ENCODE measurements around the gene AMOTL2. TPM values are rescaled to one million over a fixed set of nuclear protein-coding genes. Genes with fewer than 3 reads are reported as not detected.

The AMOTL2 gene
- total RNA-seq: 3.6 TPM
- polyA plus RNA-seq: 7.3 TPM
- long read RNA-seq, donor 1: 0 reads
- long read RNA-seq, donor 2, full-length matches to known transcripts: 4 of 4 reads
- long read RNA-seq, donor 2, partial matches to known transcripts: 0 of 4 reads
- long read RNA-seq, donor 2, other reads (novel, unspliced or antisense): 0 of 4 reads
- long read RNA-seq, donor 3: 0 reads
- long read RNA-seq, donor 4: 0 reads
- long read RNA-seq, donor 5, full-length matches to known transcripts: 2 of 7 reads
- long read RNA-seq, donor 5, partial matches to known transcripts: 5 of 7 reads
- long read RNA-seq, donor 5, other reads (novel, unspliced or antisense): 0 of 7 reads
- long read RNA-seq, donor 6, full-length matches to known transcripts: 2 of 2 reads
- long read RNA-seq, donor 6, partial matches to known transcripts: 0 of 2 reads
- long read RNA-seq, donor 6, other reads (novel, unspliced or antisense): 0 of 2 reads
- long read RNA-seq, donor 7: 0 reads
- long read RNA-seq, donor 8, full-length matches to known transcripts: 1 of 1 reads
- long read RNA-seq, donor 8, partial matches to known transcripts: 0 of 1 reads
- long read RNA-seq, donor 8, other reads (novel, unspliced or antisense): 0 of 1 reads
- long read RNA-seq, donor 9, full-length matches to known transcripts: 2 of 2 reads
- long read RNA-seq, donor 9, partial matches to known transcripts: 0 of 2 reads
- long read RNA-seq, donor 9, other reads (novel, unspliced or antisense): 0 of 2 reads
- long read RNA-seq, donor 10: 0 reads

DNA sequence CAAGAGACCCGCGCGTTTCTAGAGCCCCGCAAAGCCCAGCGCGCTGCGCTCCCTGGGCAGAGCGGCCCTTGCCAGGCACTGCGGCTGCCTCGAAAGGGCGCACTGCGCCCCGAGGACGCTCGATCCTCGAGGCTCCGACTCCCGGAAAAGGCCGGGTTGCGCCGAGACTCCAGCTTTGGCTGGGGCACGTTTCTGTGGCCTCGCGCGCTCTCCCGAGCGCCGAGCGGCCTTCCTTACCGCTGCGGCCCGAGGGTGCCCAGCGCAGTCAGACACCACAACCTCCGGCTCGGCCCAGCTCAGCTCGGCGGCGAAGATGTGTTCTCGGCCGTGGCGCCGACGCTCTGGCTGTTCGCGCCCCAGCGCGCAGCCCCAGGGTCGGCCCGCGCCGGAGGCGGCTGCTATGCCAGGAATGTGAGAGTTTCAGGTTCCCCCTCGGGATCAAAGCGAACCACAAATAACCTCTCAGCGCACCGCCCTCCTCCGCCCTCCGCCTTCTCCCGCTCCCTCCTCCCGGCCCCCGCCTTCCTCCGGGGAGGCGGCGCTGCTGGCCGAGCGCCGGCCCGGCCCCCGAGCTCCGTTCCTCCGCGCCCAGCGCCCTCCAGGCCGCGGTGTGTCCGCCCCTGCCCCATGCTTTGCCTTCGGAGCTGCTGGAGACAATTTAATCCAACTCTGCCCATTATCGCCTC is at the start of gene AMOTL2:
AMOTL2 (minus strand) TSS at position 343 of the 686 bp plus-strand sequence. CDS start 3,014 bp downstream, outside the sequence.
- peak within 1 kb of the TSS; percentile 76 to 77 for H3K27ac ChIP-seq (ENCODE audit: low read depth in 1 of 2, low read length in 1 of 2)
- H3K36me3 ChIP-seq (ENCODE audit: control insufficient read depth in 2 of 2, insufficient read depth in 2 of 2, low read length in 1 of 2): no peaks in the 10 kb centered on the region
- 1% methylated on average over 78 of the region's 78 CpGs for WGBS
- peak in 3 of 9 donors; percentile 15 to 37 (median 25) for DNase-seq (ENCODE audit: low read depth in 6 of 9, low spot score in 9 of 9)
- H3K9me3 ChIP-seq (ENCODE audit: control insufficient read depth in 2 of 2, insufficient read depth in 1 of 2, low read length in 1 of 2): no peaks in the 10 kb centered on the region
- H3K4me1 ChIP-seq (ENCODE audit: control insufficient read depth in 2 of 2, insufficient read depth in 2 of 2, low read length in 2 of 2): peaks cover 0 to 35% of the 10 kb centered on the region in 2 donors
- peaks cover 38 to 73% of the 10 kb centered on the region in 2 donors for H3K27me3 ChIP-seq (ENCODE audit: control insufficient read depth in 2 of 2, insufficient read depth in 1 of 2, low read length in 1 of 2)
- H3K4me3 ChIP-seq (ENCODE audit: low read length in 2 of 2): peak within 1 kb of the TSS; percentile 34 to 44

DNA sequence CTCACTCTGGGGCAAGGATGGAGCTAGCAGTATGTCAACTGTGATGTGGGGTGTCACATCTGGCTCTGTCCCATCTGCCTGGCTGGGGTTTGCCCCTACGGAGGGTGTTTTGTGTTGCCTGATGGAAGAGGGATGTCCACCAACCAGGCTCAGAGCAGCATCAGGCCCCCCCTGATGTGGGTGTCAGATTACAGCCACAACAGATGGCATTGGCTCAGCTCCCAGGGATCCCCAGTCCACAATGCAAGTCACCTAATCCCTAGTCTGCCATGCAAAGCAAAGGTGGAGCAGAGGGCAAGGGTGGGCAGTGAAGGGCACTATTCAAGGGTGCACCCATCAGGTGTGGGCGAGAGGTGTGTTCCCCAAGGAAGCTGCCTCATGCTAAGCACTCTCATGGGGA is 48.9 kb upstream of the AMOTL2 start:
- H3K27me3 ChIP-seq (ENCODE audit: control insufficient read depth in 2 of 2, insufficient read depth in 1 of 2, low read length in 1 of 2): no peaks in the 10 kb centered on the region
- no peak overlapping the region for H3K4me3 ChIP-seq (ENCODE audit: low read length in 2 of 2)
- 72% methylated on average over 2 of the region's 2 CpGs for WGBS
- DNase-seq (ENCODE audit: low read depth in 6 of 9, low spot score in 9 of 9): no peak
- no peaks in the 10 kb centered on the region for H3K36me3 ChIP-seq (ENCODE audit: control insufficient read depth in 2 of 2, insufficient read depth in 2 of 2, low read length in 1 of 2)
- H3K27ac ChIP-seq (ENCODE audit: low read depth in 1 of 2, low read length in 1 of 2): no peak overlapping the region
- no peaks in the 10 kb centered on the region for H3K4me1 ChIP-seq (ENCODE audit: control insufficient read depth in 2 of 2, insufficient read depth in 2 of 2, low read length in 2 of 2)
- no peaks in the 10 kb centered on the region for H3K9me3 ChIP-seq (ENCODE audit: control insufficient read depth in 2 of 2, insufficient read depth in 1 of 2, low read length in 1 of 2)

DNA sequence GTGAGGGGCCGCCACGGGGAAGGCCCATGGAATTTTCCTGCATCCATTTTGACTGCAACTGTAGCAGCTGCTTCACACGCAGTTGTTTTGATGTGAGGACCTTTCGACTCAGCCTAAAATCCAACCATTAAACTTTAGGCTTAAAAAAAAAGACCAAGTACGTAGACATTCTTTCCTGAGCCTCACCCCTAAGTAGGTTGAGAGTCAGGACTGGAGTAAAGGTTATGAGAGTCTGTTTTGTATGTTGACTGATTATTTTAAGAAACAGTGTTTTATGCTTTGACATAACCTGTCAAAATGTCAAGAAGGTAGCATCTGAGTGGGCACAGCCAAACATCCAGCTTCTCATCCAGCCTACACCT is 45.7 kb upstream of the AMOTL2 start:
- H3K36me3 ChIP-seq (ENCODE audit: control insufficient read depth in 2 of 2, insufficient read depth in 2 of 2, low read length in 1 of 2): no peaks in the 10 kb centered on the region
- H3K4me1 ChIP-seq (ENCODE audit: control insufficient read depth in 2 of 2, insufficient read depth in 2 of 2, low read length in 2 of 2): no peaks in the 10 kb centered on the region
- no peak overlapping the region for H3K4me3 ChIP-seq (ENCODE audit: low read length in 2 of 2)
- no peak overlapping the region for H3K27ac ChIP-seq (ENCODE audit: low read depth in 1 of 2, low read length in 1 of 2)
- no peaks in the 10 kb centered on the region for H3K27me3 ChIP-seq (ENCODE audit: control insufficient read depth in 2 of 2, insufficient read depth in 1 of 2, low read length in 1 of 2)
- H3K9me3 ChIP-seq (ENCODE audit: control insufficient read depth in 2 of 2, insufficient read depth in 1 of 2, low read length in 1 of 2): no peaks in the 10 kb centered on the region
- no peak for DNase-seq (ENCODE audit: low read depth in 6 of 9, low spot score in 9 of 9)
- WGBS: 94% methylated on average over 5 of the region's 5 CpGs

DNA sequence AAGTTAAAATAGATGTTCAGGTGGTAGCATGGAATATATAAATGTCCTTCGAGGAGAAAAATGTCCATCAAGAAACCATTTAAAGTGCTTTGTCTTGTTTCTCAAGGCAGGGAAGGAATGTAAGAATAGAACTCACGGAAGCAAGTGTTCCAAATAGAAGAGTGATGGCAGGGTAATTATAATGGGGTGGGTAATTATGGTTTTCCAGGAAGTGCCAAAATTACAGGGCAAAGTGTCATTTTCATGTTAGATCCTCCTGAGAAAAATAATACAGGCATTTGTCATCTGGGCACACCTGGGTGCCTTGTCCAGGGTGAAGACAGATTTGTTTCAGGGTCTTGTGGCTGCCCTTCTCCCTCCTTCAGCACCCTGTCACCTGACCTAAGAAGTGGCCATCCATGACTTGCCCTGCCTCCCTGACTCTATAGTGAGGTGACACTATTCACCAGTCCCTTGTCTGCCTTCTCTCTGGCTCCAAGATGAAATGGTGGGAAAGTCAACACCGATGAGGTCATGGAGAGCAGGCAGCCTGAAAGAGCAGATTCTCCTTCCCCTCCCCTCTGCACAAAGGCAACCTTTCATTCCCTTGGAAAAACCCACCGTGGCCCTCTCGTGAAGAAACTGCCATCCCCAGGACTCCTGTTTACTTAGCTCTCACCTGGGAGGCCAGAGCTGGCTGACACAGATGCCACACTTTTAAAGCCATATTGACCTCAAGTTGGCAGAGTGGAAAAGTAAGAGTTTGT is 45.1 kb upstream of the AMOTL2 start:
- Histone ChIP-seq H3K4me1 (ENCODE audit: control insufficient read depth in 2 of 2, insufficient read depth in 2 of 2, low read length in 2 of 2) (no peaks in the 10 kb centered on the region), H3K27ac (ENCODE audit: low read depth in 1 of 2, low read length in 1 of 2) (no peak overlapping the region), H3K4me3 (ENCODE audit: low read length in 2 of 2) (no peak overlapping the region), H3K9me3 (ENCODE audit: control insufficient read depth in 2 of 2, insufficient read depth in 1 of 2, low read length in 1 of 2) (no peaks in the 10 kb centered on the region), H3K36me3 (ENCODE audit: control insufficient read depth in 2 of 2, insufficient read depth in 2 of 2, low read length in 1 of 2) (no peaks in the 10 kb centered on the region), H3K27me3 (ENCODE audit: control insufficient read depth in 2 of 2, insufficient read depth in 1 of 2, low read length in 1 of 2) (no peaks in the 10 kb centered on the region)
- no peak for DNase-seq (ENCODE audit: low read depth in 6 of 9, low spot score in 9 of 9)
- 89% methylated on average over 5 of the region's 5 CpGs for WGBS

DNA sequence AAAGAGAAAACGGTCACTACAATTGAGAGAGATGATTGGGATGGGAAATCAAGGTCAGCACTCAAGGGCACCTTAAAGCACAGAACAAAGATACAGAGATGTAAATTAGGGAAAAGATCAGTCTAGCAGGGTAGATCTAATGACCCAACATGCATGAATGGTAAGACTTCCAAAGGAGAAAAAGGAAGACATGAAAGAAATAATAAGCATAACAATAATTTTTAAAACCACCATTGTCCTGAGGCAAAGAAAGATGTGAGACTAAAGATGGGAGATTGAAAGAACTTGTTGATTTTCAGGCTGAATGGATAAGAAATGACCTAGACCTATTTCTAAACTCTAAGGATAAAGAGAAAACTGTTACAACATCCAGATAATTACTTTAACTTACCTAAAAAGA is 34.8 kb upstream of the AMOTL2 start:
- H3K27ac ChIP-seq (ENCODE audit: low read depth in 1 of 2, low read length in 1 of 2): no peak overlapping the region
- H3K36me3 ChIP-seq (ENCODE audit: control insufficient read depth in 2 of 2, insufficient read depth in 2 of 2, low read length in 1 of 2): no peaks in the 10 kb centered on the region
- 90% methylated on average over 1 of the region's 1 CpG for WGBS

DNA sequence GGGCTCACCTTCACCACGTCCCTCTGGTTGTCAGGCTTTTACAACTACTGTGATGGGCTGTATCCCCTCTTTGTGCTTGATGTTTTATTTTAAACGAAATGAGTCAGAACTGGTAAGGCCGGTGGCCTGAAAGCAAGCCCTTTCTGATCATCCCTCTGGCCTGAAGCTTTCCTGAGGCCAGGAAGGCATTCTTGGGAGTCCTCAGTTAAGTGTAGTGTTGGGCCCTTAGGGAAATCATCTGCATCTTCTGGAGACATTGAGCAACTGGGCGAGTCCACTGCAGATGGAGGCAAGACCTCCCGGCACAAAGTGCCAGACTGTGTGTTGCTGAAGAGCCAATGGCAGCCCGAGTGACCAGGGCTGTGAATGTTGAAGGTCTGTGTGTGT is 33.0 kb upstream of the AMOTL2 start:
- peaks cover 3 to 12% of the 10 kb centered on the region in 2 donors for H3K4me1 ChIP-seq (ENCODE audit: control insufficient read depth in 2 of 2, insufficient read depth in 2 of 2, low read length in 2 of 2)
- WGBS: 90% methylated on average over 6 of the region's 6 CpGs
- H3K27me3 ChIP-seq (ENCODE audit: control insufficient read depth in 2 of 2, insufficient read depth in 1 of 2, low read length in 1 of 2): peaks cover 19 to 49% of the 10 kb centered on the region in 2 donors
- no peaks in the 10 kb centered on the region for H3K36me3 ChIP-seq (ENCODE audit: control insufficient read depth in 2 of 2, insufficient read depth in 2 of 2, low read length in 1 of 2)
- no peak overlapping the region for H3K4me3 ChIP-seq (ENCODE audit: low read length in 2 of 2)
- no peak for DNase-seq (ENCODE audit: low read depth in 6 of 9, low spot score in 9 of 9)
- no peak overlapping the region for H3K27ac ChIP-seq (ENCODE audit: low read depth in 1 of 2, low read length in 1 of 2)
- H3K9me3 ChIP-seq (ENCODE audit: control insufficient read depth in 2 of 2, insufficient read depth in 1 of 2, low read length in 1 of 2): peaks cover 0 to 4% of the 10 kb centered on the region in 2 donors

More for the DNA sequence above, 34.8 kb upstream of the AMOTL2 start:
- Histone ChIP-seq H3K27me3 (ENCODE audit: control insufficient read depth in 2 of 2, insufficient read depth in 1 of 2, low read length in 1 of 2) (peaks cover 19 to 46% of the 10 kb centered on the region in 2 donors), H3K4me1 (ENCODE audit: control insufficient read depth in 2 of 2, insufficient read depth in 2 of 2, low read length in 2 of 2) (peaks cover 3 to 12% of the 10 kb centered on the region in 2 donors), H3K4me3 (ENCODE audit: low read length in 2 of 2) (no peak overlapping the region), H3K9me3 (ENCODE audit: control insufficient read depth in 2 of 2, insufficient read depth in 1 of 2, low read length in 1 of 2) (no peaks in the 10 kb centered on the region)
- DNase-seq (ENCODE audit: low read depth in 6 of 9, low spot score in 9 of 9): no peak

DNA sequence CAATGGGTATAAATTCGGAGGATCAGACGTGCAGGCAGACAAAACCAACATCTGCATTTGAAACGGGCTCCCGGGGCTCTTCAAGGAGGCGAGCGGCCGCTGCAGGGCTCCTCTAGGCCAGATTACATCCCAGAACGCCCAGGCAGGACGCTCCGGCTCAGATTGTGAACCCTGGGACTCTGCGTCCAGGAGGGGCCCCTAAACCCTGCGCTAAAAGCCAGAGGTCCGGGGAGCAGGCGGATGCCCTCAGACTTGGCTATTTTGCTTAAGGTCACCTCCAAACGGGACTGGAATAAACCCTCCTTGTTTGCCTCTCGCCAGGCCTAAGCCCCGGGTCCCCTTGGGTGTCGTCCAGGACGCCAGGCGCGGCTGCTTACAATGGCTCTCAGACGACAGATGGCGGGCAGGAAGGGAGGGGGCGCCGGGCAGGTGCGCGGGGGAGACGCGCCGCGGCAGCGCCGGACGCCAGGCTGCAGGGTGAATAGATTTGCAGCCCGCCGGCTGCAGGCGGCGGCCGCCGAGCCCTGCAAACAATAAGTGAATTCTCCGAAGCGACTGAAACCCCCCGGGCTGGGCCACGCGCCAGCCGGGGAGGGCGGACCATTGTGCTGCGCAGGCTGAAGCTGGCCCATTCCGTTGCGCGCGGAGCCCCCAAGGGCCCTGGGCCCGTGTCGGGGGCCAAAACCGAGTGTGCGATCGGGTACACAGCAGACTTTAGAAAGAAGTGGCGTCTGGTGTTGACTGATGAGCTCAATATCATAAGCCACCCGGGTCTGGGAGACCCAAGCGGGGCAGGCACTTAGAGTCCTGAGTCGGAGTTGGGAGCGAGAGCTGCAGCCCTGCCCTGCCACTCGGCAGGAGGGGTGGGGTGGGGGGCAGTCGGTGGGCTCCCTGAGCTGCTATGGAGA is 32.3 kb upstream of the AMOTL2 start:
- WGBS: 12% methylated on average over 64 of the region's 64 CpGs
- H3K4me3 ChIP-seq (ENCODE audit: low read length in 2 of 2): no peak overlapping the region
- DNase-seq (ENCODE audit: low read depth in 6 of 9, low spot score in 9 of 9): peak in 4 of 9 donors; percentile 2 to 17 (median 6)
- H3K36me3 ChIP-seq (ENCODE audit: control insufficient read depth in 2 of 2, insufficient read depth in 2 of 2, low read length in 1 of 2): no peaks in the 10 kb centered on the region
- peaks cover 3 to 12% of the 10 kb centered on the region in 2 donors for H3K4me1 ChIP-seq (ENCODE audit: control insufficient read depth in 2 of 2, insufficient read depth in 2 of 2, low read length in 2 of 2)
- peaks cover 2 to 4% of the 10 kb centered on the region in 2 donors for H3K9me3 ChIP-seq (ENCODE audit: control insufficient read depth in 2 of 2, insufficient read depth in 1 of 2, low read length in 1 of 2)
- H3K27ac ChIP-seq (ENCODE audit: low read depth in 1 of 2, low read length in 1 of 2): no peak overlapping the region
- H3K27me3 ChIP-seq (ENCODE audit: control insufficient read depth in 2 of 2, insufficient read depth in 1 of 2, low read length in 1 of 2): peaks cover 19 to 49% of the 10 kb centered on the region in 2 donors

DNA sequence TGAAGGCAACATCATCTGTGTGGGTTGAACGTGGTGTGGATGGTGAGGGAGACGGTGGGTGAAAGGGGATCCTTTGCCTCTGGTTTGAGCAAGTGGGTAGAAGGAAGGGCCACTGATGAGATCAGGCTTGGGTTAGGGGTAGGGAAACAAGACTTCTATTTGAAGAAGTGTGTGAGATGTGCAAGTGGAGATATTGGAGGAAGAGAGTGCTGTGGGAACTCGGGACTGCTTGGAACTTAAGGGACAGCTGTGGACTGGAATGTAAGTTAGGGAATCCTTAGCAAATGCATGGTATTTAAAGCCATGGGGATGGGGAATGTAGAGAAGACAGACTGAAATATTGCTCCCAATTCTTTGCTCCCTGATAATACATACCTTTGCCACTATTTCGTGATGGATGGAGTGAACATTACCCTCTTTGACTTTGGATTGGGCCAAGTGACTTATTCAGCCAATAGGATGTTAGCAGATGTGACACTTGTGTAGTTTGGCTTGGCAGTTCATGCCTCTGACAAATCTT is 30.2 kb upstream of the AMOTL2 start:
- 94% methylated on average over 4 of the region's 4 CpGs for WGBS
- peaks cover 3 to 12% of the 10 kb centered on the region in 2 donors for H3K4me1 ChIP-seq (ENCODE audit: control insufficient read depth in 2 of 2, insufficient read depth in 2 of 2, low read length in 2 of 2)
- no peaks in the 10 kb centered on the region for H3K36me3 ChIP-seq (ENCODE audit: control insufficient read depth in 2 of 2, insufficient read depth in 2 of 2, low read length in 1 of 2)
- H3K27me3 ChIP-seq (ENCODE audit: control insufficient read depth in 2 of 2, insufficient read depth in 1 of 2, low read length in 1 of 2): peaks cover 19 to 47% of the 10 kb centered on the region in 2 donors
- no peak overlapping the region for H3K4me3 ChIP-seq (ENCODE audit: low read length in 2 of 2)
- DNase-seq (ENCODE audit: low read depth in 6 of 9, low spot score in 9 of 9): no peak
- peaks cover 2 to 4% of the 10 kb centered on the region in 2 donors for H3K9me3 ChIP-seq (ENCODE audit: control insufficient read depth in 2 of 2, insufficient read depth in 1 of 2, low read length in 1 of 2)
- H3K27ac ChIP-seq (ENCODE audit: low read depth in 1 of 2, low read length in 1 of 2): no peak overlapping the region

Measured in thymus (tissue), 14 donors.